Mucosa of gallbladder (tissue), 1 donor: ENCODE data around the gene PSG3. TPM values are rescaled to one million over a fixed set of nuclear protein-coding genes. Genes with fewer than 3 reads are reported as not detected.
"Not testable (repeated sequence)": the region's sequence is repeated elsewhere in the genome, so short reads cannot be mapped to it uniquely, and the experiment has no call there.

Experiments
- DNase-seq: peaks from one replicate; pipeline ENCODE4 v3.0.0-alpha.2; 2020; ENCODE audit warnings: low spot score
- total RNA-seq: library from RNA; stranded (reverse); gene quantifications from one replicate; pipeline ENCODE4 v1.2.1, GENCODE V29; 2021
- donor health status: DM: no; HTN: no; CAD: no.

The PSG3 gene
- not detected for total RNA-seq

DNA sequence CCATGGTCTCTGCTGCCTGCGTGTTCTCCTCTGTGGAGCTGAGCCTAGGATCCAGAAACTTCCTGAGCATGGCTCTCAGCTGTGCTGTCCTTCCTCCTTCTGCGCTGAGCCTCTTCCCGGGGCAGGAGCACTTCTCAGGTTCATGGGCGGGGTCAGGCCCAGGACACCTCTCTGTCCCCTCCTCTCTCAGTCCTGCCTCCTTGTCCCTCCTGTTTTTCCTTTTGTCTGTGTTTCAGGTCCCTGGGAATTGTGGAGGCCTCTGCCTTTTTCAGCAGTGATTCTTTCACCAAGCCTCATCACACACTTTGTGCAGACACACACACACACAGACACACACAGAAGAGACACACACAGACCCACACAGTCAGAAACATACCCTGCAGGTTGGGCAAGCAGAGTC is at the start of gene PSG3:
Gene PSG3 (minus strand): TSS at position 101 of the 400 bp plus-strand sequence. CDS start 97 bp downstream, at position 4.
- not testable (repeated sequence) for DNase-seq

DNA sequence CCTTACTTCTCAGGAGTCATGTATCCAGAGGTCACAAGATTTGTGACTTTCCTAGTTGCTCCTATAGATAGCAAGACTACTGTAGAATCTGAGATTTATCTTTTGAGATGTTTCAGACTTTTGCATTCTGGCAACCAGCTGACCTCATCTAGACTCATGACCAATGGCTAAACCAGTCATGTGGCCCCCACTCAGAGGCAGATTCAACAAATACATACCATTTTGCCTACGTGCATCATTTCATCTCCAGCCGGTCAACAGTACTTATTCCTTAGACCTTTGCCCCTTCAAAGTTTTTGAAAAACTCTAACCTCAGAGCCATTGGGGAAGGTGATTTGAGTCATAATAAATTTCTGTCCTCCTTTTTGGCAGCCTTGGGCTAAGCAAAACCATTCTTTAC is 48.5 kb upstream of the PSG3 start:
- not testable (repeated sequence) for DNase-seq

DNA sequence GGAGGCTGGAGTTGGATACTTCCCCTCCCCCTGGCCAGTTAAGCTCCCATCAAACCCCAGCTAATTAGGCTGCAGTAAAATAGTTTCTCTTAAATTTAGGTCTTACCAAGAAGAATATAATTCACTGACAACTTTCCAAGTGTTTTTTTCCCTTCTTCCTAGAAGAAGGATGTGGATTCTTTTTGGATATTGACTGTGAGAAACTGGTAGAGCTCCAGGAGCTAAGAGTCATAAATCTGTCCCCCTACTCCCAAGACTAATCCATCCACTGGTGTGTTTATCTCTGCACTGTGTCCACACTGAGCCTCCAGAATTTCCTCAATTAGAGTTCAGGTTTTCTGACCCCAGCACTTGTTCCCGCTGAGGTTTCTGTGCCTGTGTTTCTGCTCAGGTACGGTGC is 47.5 kb upstream of the PSG3 start:
- not testable (repeated sequence) for DNase-seq

DNA sequence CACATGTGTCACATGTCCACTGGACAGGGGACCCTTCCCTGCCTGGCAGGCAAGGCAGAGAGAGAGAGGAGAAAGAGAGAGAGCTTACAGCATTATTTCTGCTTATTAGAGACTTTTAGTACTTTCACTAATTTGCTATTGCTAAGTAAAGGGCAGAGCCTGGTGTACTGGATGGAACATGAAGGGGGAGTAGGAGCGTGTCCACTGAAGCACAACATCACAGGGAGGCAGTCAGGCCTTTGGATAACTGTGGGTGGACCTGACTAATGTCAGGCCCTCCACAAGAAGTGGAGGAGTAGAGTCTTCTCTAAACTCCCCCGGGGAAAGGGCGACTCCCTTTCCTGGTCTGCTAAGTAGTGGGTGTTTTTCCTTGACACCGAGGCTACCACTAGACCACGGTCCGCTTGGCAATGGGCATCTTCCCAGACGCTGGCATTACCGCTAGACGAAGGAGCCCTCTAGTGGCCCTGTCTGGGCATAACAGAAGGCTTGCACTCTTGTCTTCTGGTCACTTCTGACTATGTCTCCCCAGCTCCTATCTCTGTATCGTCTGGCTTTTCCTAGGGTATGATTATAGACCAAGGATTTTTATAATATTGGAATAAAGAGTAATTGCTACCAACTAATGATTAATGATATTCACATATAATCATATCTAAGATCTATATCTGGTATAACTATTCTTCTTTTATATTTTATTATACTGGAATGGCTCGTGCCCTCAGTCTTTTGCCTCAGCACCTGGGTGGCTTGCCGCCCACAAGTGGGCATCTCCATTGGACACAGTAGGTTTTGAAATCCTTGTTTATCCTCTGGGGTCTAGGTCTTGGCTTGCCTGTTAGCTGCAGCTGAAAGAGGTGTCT is 36.7 kb upstream of the PSG3 start:
- DNase-seq = peak; percentile 64

DNA sequence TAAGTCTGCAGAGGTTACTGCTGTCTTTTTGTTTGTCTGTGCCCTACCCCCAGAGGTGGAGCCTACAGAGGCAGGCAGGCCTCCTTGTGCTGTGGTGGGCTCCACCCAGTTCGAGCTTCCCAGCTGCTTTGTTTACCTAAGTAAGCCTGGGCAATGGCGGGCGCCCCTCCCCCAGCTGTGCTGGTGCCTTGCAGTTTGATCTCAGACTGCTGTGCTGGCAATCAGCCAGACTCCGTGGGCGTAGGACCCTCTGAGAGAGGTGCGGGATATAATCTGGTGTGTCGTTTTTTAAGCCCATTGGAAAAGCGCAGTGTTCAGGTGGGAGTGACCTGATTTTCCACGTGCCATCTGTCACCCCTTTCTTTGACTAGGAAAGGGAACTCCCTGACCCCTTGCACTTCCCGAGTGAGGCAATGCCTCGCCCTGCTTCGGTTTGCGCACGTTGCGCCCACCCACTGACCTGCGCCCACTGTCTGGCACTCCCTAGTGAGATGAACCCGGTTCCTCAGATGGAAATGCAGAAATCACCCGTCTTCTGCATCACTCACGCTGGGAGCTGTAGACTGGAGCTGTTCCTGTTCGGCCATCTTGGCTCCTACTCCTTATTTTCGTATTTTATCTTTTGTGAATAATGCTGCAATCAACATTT is 34.4 kb upstream of the PSG3 start:
- not testable (repeated sequence) for DNase-seq

DNA sequence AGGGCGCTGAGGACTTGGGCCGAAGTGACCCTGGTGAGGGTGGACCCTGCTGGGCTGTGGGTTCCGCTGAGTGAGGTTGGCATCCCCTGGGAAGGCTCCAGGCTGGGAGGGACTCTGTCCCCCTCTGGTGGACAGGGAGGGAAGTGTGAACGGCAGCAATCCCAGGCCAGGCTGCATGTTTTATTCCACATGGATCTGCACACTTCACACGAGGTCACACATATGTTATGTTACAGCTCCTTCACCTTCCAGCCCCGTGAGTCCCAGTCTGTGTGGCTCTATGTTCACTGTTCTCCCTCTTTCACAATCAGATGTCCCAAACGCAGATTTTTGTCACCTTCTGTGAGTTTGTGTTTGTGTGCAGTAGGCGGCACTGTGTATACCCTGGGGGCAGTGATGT is 27.0 kb upstream of the PSG3 start:
- not testable (repeated sequence) for DNase-seq

DNA sequence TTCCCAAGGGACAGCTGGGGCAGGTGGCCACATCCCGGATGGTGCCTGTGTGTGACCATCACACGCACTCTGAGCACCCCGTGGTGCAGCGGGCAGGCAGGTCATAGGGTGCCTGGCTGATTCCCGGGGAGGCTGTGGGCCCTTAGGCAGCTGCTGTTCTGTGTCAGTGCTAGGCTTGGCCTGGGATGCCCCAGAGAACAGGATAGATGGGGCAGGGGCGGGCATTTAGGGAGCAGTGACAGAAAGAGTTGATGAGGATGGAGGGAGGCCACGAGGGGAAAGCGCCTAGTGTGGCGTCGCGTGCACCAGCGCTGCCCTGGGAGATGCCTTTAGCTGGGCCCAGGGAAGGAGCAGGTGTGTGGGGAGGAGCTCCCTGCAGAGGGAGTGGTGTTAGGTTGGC is 26.6 kb upstream of the PSG3 start:
- not testable (repeated sequence) for DNase-seq

DNA sequence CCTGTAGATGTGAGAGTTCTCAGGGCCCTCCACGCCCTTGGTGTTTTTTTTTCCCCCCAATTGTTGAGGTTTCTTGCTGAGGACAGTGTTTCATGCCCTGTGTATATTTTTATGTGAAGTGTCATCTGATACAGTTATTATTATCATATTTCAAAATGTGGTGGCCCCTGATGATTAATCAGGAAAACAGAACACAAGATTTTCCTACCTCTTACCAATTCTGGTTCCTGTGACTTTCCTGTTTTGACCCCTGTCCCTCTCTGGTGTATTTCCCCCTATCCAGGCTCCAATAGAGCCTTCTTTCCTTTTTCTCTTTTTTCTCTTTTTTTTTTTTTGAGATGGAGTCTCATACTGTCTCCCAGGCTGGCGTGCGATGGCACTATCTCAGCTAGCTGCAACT is 24.6 kb upstream of the PSG3 start:
- DNase-seq = no peak

DNA sequence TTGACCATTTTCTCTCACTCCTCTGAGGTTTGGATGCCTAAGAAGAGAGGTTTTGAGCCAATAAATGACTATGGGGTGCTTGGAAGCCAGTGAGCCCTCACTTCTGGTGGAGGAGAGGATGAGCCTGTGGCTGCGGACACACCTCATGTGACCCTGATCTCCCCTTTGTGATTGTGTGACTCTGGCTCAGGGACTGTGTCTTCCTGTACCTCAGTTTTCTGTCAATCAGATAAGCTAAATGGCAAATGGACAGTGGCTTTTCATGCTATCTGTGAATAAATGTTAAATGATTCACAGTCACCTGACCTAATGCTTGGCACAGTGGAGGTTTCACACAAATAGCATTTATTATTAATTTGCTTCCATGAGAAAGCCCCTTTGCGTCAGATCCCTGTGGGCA is 22.5 kb upstream of the PSG3 start:
- DNase-seq = no peak

DNA sequence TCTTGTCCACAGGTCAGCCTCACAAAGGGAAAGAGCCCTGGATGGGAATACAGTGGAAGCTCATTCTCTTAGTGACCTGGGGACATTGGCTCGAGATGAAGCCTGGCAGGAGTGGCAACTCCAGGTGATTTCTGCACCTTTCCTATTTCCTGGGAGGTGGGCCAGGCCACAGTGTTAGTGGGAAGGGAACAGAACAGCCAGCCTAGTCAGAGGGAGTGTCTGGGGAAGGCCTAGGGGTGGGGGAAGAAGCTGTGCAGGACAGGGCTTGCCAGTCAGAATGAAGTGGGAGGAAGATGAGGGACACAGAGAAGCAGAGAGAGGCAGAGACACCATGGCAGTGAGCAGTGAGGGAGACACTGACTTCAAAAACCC is 21.6 kb upstream of the PSG3 start:
- DNase-seq = not testable (repeated sequence)

DNA sequence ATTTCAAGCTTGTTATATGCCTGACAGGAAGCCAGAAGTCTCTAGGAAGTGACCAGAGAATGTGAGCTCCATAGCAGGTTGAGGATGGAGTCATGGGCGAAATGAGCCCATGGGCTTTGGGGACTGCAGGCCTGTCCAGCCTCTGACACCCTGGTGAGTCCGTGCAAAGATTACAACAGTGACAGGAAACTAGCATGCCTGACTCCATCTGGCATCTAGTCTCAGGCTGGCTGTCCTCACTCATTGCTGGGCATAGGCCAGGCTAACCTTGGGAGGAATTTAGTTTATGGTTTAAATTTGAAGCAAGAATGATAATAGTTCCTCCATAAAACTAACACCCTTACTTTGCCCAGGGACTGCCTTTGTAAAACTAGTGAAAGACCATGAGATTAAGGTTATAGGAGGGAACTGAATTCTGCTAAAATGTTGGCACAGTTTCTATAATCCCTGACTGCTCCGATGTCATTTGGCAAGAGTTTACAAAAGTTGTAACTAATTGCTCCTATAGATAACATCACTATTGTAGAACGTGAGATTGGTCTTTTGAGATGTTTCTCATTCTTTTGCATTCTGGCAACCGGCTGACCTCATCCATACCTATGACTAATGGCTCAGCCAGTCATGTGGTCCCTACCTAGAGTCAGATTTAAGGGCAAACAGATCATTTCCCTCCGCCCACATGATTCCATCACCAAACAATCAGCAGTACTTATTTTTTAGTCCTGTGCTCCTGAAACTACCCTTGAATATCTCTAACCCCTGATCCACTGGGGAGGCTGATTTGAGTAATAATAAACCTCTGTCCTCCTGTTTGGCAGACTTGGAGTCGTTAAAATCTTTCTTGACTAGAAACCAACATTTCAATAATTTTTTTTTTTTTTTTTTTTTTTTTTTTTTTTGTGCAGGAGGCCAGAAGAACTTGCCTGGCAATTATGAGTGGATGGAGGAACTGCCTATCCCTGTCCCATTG is 21.0 kb upstream of the PSG3 start:
- not testable (repeated sequence) for DNase-seq

DNA sequence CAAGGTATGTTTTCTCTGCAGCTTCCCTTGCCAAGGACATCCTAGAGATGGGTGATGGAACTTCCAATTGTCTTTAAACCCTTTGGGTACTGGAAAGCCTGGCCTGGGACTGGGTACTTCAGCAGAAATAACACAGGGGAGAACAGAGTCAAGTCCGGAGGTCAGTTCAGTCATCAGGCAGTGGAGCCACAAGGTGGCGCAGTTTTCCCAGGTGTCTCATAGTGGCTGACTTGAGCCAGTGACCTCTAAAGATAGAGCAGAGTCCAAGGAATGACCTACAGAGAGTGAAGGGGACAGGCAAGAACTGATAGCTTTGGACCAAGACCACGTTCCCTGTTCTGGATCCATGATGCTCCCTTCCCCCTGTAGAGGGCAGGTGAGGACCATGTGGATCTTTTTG is 18.4 kb upstream of the PSG3 start:
- DNase-seq = not testable (repeated sequence)

DNA sequence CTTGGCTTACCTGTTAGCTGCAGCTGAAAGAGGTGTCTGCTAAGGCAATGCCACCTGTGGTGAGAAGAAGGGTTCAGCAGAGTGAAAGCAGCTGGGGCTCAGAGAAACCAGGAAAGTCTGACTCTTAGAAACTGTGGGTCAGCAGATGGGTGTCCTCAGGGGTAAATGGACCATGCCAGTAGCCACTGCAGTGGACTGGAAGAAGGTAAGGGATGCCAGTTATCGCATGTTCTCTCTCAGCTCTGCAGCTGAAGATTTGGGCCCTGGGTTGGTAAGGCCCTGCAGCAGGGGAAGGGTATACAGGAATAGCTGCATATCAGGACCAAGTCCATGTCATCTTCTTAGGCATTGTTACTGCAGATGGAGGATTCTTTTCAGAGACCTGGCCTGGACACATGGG is 12.0 kb upstream of the PSG3 start:
- not testable (repeated sequence) for DNase-seq

DNA sequence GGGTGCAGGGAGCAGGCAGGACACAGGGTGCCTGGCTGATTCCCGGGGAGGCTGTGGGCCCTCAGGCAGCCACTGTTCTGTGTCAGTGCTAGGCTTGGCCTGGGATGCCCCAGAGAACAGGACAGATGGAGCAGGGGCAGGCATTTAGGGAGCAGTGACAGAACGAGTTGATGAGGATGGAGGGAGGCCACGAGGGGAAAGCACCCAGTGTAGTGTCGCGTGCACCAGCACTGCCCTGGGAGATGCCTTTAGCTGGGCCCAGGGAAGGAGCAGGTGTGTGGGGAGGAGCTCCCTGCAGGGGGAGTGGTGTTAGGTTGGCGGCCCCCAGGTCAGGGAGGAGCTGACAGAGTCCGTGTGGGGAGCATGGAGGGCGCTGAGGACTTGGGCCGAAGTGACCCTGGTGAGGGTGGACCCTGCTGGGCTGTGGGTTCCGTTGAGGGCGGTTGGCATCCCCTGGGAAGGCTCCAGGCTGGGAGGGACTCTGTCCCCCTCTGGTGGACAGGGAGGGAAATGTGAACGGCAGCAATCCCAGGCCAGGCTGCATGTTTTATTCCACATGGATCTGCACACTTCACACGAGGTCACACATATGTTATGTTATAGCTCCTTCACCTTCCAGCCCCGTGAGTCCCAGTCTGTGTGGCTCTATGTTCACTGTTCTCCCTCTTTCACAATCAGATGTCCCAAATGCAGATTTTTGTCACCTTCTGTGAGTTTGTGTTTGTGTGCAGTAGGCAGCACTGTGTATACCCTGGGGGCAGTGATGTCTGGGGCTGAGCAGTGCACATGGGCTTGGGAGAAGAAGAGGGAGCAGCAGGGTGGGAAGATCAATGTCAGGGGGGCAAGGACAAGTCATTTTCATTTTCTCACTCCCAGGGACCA is 1.7 kb upstream of the PSG3 start:
- DNase-seq = not testable (repeated sequence)

DNA sequence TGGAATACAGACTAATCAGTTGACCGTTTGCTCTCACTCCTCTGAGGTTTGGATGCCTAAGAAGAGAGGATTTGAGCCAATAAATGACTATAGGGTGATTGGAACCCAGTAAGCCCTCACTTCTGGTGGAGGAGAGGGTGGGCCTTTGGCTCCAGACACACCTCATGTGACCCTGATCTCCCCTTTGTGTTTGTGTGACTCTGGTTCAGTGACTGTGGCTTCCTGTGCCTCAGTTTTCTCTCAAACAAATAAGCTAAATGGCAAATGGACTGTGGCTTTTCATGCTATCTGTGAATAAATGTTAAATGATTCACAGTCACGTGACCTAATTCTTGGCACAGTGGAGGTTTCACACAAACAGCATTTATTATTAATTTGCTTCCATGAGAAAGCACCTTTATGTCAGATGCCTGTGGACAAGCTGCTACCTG is 2.7 kb downstream of the PSG3 start:
- DNase-seq = not testable (repeated sequence)

DNA sequence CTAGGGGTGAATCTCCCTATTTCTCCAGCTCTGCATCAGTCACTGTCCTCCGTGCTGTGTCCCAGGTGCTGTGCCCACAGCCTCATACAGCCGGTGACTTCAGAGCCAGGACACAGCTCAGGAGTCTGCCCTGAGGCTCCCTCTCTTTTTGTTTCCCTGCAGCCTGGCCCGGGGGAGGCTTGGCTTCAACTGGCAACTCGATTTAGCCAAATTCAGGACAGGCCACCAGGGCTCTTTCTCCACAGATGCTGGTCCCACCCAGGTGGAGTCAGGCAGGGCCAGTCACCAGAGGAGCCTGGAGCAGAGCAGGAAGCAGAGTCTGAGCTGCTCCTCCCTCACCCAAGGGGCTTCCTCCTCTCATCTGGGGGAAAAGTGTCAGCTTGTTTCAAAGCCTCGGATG is 11.9 kb downstream of the PSG3 start:
- not testable (repeated sequence) for DNase-seq

DNA sequence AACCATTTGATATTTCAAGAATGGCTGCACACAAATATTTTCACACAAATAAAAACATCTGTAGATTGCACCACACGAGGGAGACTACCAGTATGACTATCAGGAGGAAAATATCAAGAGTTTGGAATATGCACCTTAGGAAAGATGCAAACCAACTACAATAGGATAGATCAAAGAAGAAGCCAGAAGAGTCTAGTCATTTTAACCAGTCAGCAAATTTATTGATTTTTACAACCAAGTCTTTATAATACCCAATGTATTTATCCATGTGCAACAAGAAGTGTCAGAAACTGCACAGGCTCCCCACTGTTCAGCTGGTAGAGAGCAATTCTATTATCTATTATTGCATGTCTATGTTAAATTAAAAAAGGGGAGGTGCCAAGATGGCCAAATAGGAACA is 26.3 kb downstream of the PSG3 start:
- not testable (repeated sequence) for DNase-seq

DNA sequence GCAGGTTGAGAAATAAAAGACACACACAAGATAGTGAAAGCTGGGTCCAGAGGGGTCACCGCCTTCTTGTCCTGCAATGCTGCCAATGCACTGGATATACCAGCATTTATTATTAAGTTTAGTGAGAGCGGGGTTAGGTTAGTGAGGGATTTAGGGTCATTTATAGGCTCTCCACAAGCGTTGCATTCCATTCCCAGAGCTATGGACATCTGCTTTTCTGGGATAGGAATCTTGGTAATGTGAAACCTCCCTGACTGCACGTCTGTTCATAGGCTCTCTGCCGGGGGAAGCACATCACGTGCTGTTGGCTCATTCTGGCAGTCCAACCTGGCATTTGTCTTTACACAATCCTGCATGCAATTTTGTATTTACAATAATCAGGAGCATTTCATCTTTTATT is 27.5 kb downstream of the PSG3 start:
- DNase-seq = not testable (repeated sequence)

DNA sequence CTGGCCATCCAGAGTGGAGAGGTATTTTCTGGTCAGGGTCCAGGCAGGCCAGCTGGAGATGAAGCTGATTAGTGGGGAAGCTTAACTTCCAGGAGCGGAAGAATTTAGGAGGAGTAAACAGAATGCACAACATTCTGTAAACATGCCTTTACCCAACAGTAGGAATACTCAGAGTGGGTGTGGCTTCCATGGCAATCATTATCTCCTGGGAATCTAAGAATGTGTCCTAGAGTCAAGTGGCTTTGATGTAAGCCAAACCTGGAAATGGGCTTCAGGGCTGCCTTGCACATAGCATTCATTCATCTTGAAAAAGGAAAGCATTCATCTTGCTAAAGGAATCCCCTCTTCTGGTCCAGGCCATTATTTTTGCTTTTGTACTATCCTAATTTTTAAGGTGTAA is 29.3 kb downstream of the PSG3 start:
- not testable (repeated sequence) for DNase-seq

DNA sequence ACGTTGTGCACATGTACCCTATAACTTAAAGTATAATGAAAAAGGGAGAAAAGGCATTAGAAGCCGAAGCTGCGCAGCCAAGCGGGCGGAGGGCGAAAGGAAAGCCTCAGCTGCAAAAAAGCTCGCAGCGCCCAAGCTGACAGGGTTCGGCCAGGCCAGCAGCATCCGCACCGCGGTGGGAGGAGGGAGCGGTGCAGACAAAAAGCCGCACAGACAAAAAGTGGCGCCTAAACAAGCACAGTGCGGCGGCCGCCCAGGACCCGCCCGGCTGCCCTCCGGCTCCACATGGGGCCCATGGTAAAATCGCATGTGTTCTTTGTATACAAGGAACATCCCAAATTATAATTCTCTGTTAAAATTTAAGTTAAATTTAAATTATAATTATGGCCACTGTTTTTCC is 42.4 kb downstream of the PSG3 start:
- DNase-seq = no peak
